K562 (cell line): ENCODE data around the gene NLK. TPM values are rescaled to one million over a fixed set of nuclear protein-coding genes. Genes with fewer than 3 reads are reported as not detected.

ENCODE experiments used
- ATAC-seq: fragments of 200-7000 bp; cut with Tn5 transposase; 3 replicates; pipeline ENCODE4 v1.9.1; 2020; ENCODE audit warnings: moderate library complexity
- BruUV-seq: library from RNA; stranded (reverse); fragments of 400-500 nt; replicated peaks from 2 replicates; lab custom pipeline; 2021; lab: Mats Ljungman, UMichigan
- CTCF ChIA-PET: fragments of 300-600 bp; formaldehyde crosslinking; extraction: SDS; loops from one replicate; lab custom pipeline; 2021; ENCODE audit warnings: low intra/inter-chr PET ratio; lab: Yijun Ruan, JAX
- POLR2A ChIA-PET: fragments of 300-600, 350-650 bp; sonication (Branson Sonifier 250); formaldehyde crosslinking; extraction: SDS; loops from one replicate; lab custom pipeline; 2021; ENCODE audit warnings: antibody characterized with exemption, inconsistent platforms; lab: Yijun Ruan, JAX
- DNase-seq, 4 experiments: peaks; one replicate each; pipeline versions ENCODE4 v3.0.0 to v3.0.0-alpha.2; 2011 to 2018; ENCODE audit warnings: low spot score in 3 of 4, mixed read lengths in 3 of 4; ENCODE audit errors: extremely low read depth in 1 of 4
- FAIRE-seq: peaks from 2 replicates; lab custom pipeline; 2011; peaks lifted over from hg19 to GRCh38; lab: Jason Lieb, UNC
- H2AFZ ChIP-seq: 2 replicates; pipeline ENCODE4 v1.6.0; 2011; ENCODE audit warnings: low read depth, low read length, control low read depth, inconsistent platforms
- H3K27ac ChIP-seq: fragments of 200-600 bp; 3 replicates; pipeline ENCODE4 v1.8.0; 2011; ENCODE audit warnings: low read depth, mild to moderate bottlenecking, control low read depth, inconsistent platforms, low read length, moderate library complexity, mixed read lengths; ENCODE audit errors: extremely low read depth
- H3K27me3 ChIP-seq, 2 experiments: fragments of 300-600 bp in 1 of 2; 2 replicates in 1 of 2; 3 replicates in 1 of 2; pipeline versions ENCODE4 v1.6.0 to v1.8.0; 2011; ENCODE audit warnings: inconsistent platforms in 2 of 2, low read length in 2 of 2, mild to moderate bottlenecking in 1 of 2, mixed read lengths in 1 of 2, moderate library complexity in 1 of 2; ENCODE audit not compliant: control insufficient read depth in 2 of 2, insufficient read depth in 2 of 2
- H3K36me3 ChIP-seq: fragments of 300-600 bp; 3 replicates; pipeline ENCODE4 v1.8.0; 2011; ENCODE audit warnings: mild to moderate bottlenecking, low read length, inconsistent platforms; ENCODE audit not compliant: control insufficient read depth, insufficient read depth
- H3K4me1 ChIP-seq, 2 experiments: fragments of 200-600 bp in 1 of 2; replicated peaks in 1 of 2; 2 replicates in 1 of 2; 3 replicates in 1 of 2; pipeline versions ENCODE4 v1.5.1 to v1.8.0; 2011; ENCODE audit warnings: inconsistent platforms in 2 of 2, low read length in 2 of 2, mild to moderate bottlenecking in 1 of 2, mixed read lengths in 1 of 2, moderate library complexity in 1 of 2; ENCODE audit not compliant: control insufficient read depth in 2 of 2, insufficient read depth in 2 of 2
- H3K4me2 ChIP-seq: 2 replicates; pipeline ENCODE4 v1.6.1; 2011; ENCODE audit warnings: low read length, control low read depth, inconsistent platforms, mixed read lengths; ENCODE audit not compliant: insufficient read depth
- H3K4me3 ChIP-seq: fragments of 200-600 bp; sonication (generic), shearing (Covaris generic); 2 replicates; pipeline ENCODE4 v1.5.1; 2016; ENCODE audit warnings: control low read depth, inconsistent platforms
- H3K79me2 ChIP-seq: fragments of 200-600 bp; 3 replicates; pipeline ENCODE4 v1.8.0; 2011; ENCODE audit warnings: low read length, inconsistent platforms; ENCODE audit not compliant: control insufficient read depth, insufficient read depth
- H3K9ac ChIP-seq, 2 experiments: 2 replicates each; pipeline versions ENCODE4 v1.6.0 to v1.6.1; 2011; ENCODE audit warnings: low read depth in 2 of 2, low read length in 2 of 2, control low read depth in 1 of 2, inconsistent platforms in 1 of 2, mild to moderate bottlenecking in 1 of 2, mixed read lengths in 1 of 2; ENCODE audit not compliant: insufficient read depth in 1 of 2
- H3K9me1 ChIP-seq: one replicate; pipeline ENCODE4 v1.6.0; 2011; ENCODE audit warnings: inconsistent platforms, mild to moderate bottlenecking, low read length, moderate library complexity; ENCODE audit not compliant: control insufficient read depth, insufficient read depth
- H3K9me3 ChIP-seq: replicated peaks from 2 replicates; pipeline ENCODE4 v1.5.1; 2011; ENCODE audit warnings: low read depth, low read length, inconsistent platforms; ENCODE audit not compliant: control insufficient read depth, insufficient read depth
- H4K20me1 ChIP-seq: replicated peaks from 2 replicates; pipeline ENCODE4 v1.6.1; 2011; ENCODE audit warnings: low read length, inconsistent platforms, mixed read lengths; ENCODE audit not compliant: control insufficient read depth, insufficient read depth
- CBFB ChIP-seq: sonication (generic); formaldehyde crosslinking; IDR thresholded peaks from 2 replicates; pipeline ENCODE4 v1.4.0; 2020; ENCODE audit warnings: mild to moderate bottlenecking, missing genetic modification reagents
- CHD7 ChIP-seq: fragments of 200-600 bp; sonication (generic); IDR thresholded peaks from one replicate; pipeline ENCODE4 v1.6.1; 2012; ENCODE audit warnings: mild to moderate bottlenecking, low read depth, low read length, inconsistent platforms
- DLX4 ChIP-seq: fragments of 250-450 bp; sonication (Bioruptor Pico); IDR thresholded peaks from 2 replicates; pipeline ENCODE4 v1.6.1; 2021; ENCODE audit warnings: mild to moderate bottlenecking
- ETV1 ChIP-seq: fragments of 450-650 bp; conservative IDR thresholded peaks from 2 replicates; pipeline ENCODE4 v1.6.1; 2016; ENCODE audit warnings: missing genetic modification characterization, control low read depth, low read depth, missing compliant biosample characterization
- ETV5 ChIP-seq: sonication (generic); formaldehyde crosslinking; IDR thresholded peaks from 2 replicates; pipeline ENCODE4 v1.4.0; 2020; ENCODE audit warnings: low read depth, mild to moderate bottlenecking, missing genetic modification reagents
- HMG20B ChIP-seq: fragments of 250-450 bp; sonication (Bioruptor Pico); IDR thresholded peaks from 2 replicates; pipeline ENCODE4 v1.5.0; 2021; ENCODE audit warnings: mild to moderate bottlenecking
- KLF10 ChIP-seq: fragments of 250-450 bp; sonication (Bioruptor Pico); IDR thresholded peaks from 2 replicates; pipeline ENCODE4 v1.6.1; 2021; ENCODE audit warnings: matching md5 sums
- TEAD1 ChIP-seq, 2 experiments: fragments of 450-650 bp in 1 of 2; sonication (generic) in 1 of 2; formaldehyde crosslinking; IDR thresholded peaks; 2 replicates each; pipeline versions ENCODE4 v1.4.0 to v1.8.0; 2020 to 2022; ENCODE audit warnings: mild to moderate bottlenecking in 2 of 2, missing genetic modification reagents in 1 of 2
- ZNF395 ChIP-seq: fragments of 200-800 bp; sonication (Bioruptor generic); IDR thresholded peaks from 2 replicates; pipeline ENCODE4 v1.6.1; 2017; ENCODE audit warnings: missing genetic modification characterization, missing compliant biosample characterization
- ZNF507 ChIP-seq: conservative IDR thresholded peaks from 2 replicates; pipeline ENCODE4 v1.6.1; 2017; ENCODE audit warnings: missing genetic modification characterization, missing compliant biosample characterization
- WGBS: fragments of 100-300 bp; shearing (Covaris generic); methylation state at CpG from one replicate; pipeline ENCODE4 v1.1.6; 2016; ENCODE audit warnings: low coverage, mixed read lengths; ENCODE audit not compliant: insufficient coverage; ENCODE audit errors: missing lambda C conversion rate; 5-methylcytosine and 5-hydroxymethylcytosine counted together
- in situ Hi-C: fragments of 300-500 bp; cut with MboI; formaldehyde crosslinking; loops from 4 replicates; pipeline ENCODE4 v1.15.0; 2018; ENCODE audit warnings: inconsistent platforms, mixed read lengths
- intact Hi-C: fragments of 100-400 bp; cut with micrococcal nuclease; formaldehyde crosslinking; loops from 2 replicates; pipeline ENCODE4 v1.14.2; 2022
- polyA plus RNA-seq, 8 experiments: library from polyadenylated mRNA; depleted of rRNA in 4 of 8; stranded (reverse) in 5 of 8; unstranded in 3 of 8; fragments of >200 nt; fragmentation: Nextera tagmentation in 2 of 8; fragmentation: Illumina TruSeq in 1 of 8; extraction: Ambion mirVana in 2 of 8; extraction: Trizol in 1 of 8; gene quantifications; 2 replicates each; pipeline versions ENCODE4 v1.2.1 to v1.2.3, GENCODE V29; 2011 to 2014; ENCODE audit warnings: inconsistent platforms in 1 of 8, missing spikeins in 1 of 8
- total RNA-seq, 7 experiments: library from RNA; depleted of rRNA in 6 of 7; stranded (reverse); fragments of >200 nt in 6 of 7; fragmentation: Illumina TruSeq in 2 of 7; extraction: Trizol in 2 of 7; gene quantifications; 2 replicates each; pipeline versions ENCODE4 v1.2.1 to v1.2.3, GENCODE V29; 2011 to 2021; ENCODE audit warnings: low replicate concordance in 1 of 7

Gene NLK
- total and polyA plus RNA-seq, 9 of the 15 experiments (the other 6 are each of a cell fraction or from before 2014, with no cell fraction given): 10.9 to 59.6 (median 26.7) TPM

GRCh38 chr17:28074010-28074409 is 31.5 kb downstream of the NLK start:
- Histone ChIP-seq H3K4me3 (no peak overlapping the region), H3K9ac (no peak overlapping the region), H3K27ac (no peak overlapping the region), H4K20me1 (no peaks in the 10 kb centered on the region), H3K36me3 (peaks cover 7% of the 10 kb centered on the region; the same call in 2 of the 3 replicates), H3K79me2 (peaks cover 79% of the 10 kb centered on the region), H3K9me3 (peaks cover 2% of the 10 kb centered on the region; the same call in 1 of the 2 replicates), H3K9me1 (no peaks in the 10 kb centered on the region), H3K27me3 (no peaks in the 10 kb centered on the region), H2AFZ (no peak overlapping the region), H3K4me2 (no peak overlapping the region), H3K4me1 (peaks cover 0 to 21% of the 10 kb centered on the region in 2 experiments; a peak in 3 of 5 replicates)
- 81% methylated on average over 3 of the region's 3 CpGs for WGBS
- FAIRE-seq (no peak), DNase-seq (no peak), ATAC-seq (no peak)
- CTCF ChIA-PET: no interaction called here
- in situ Hi-C loops (no loop called here), intact Hi-C loops (no loop called here)
- BruUV-seq: no TSS peak
- POLR2A ChIA-PET: interaction anchor here (0.9 to 4.2 kb wide), 2 partner anchors 14 to 32 kb away, joined by 3 to 15 read pairs; no protein-coding TSS in a partner anchor
- no peak for TF ChIP-seq CBFB
- TF ChIP-seq ZNF507 (tag): no peak
- no peak for TF ChIP-seq CHD7
- no peak for TF ChIP-seq ETV5 (CRISPR knock-in tag)
- TF ChIP-seq ETV1 (tag): no peak
- TF ChIP-seq DLX4 (CRISPR knock-in tag): no peak
- no peak for TF ChIP-seq ZNF395 (CRISPR knock-in tag)
- TF ChIP-seq HMG20B (CRISPR knock-in tag): no peak
- TF ChIP-seq TEAD1 (CRISPR knock-in tag; IDR thresholded peaks at IDR 0.05): no peak
- no peak for TF ChIP-seq KLF10 (CRISPR knock-in tag)
